Stomach smooth muscle (tissue), 2 donors: ENCODE measurements around the gene CHN2.

Experiments
- H3K27ac ChIP-seq: one replicate; pipeline ENCODE4 v1.7.0; 2013; ENCODE audit warnings: mild to moderate bottlenecking, low read length, inconsistent platforms
- H3K27me3 ChIP-seq, 2 donors: one replicate each; pipeline ENCODE4 v1.7.0; 2013; ENCODE audit warnings: low read length in 2 of 2; ENCODE audit not compliant: insufficient read depth in 2 of 2, control insufficient read depth in 1 of 2
- H3K36me3 ChIP-seq, 2 donors: one replicate each; pipeline ENCODE4 v1.7.0; 2013; ENCODE audit warnings: low read length in 2 of 2; ENCODE audit not compliant: control insufficient read depth in 2 of 2, insufficient read depth in 2 of 2
- H3K4me1 ChIP-seq: one replicate; pipeline ENCODE4 v1.7.0; 2013; ENCODE audit warnings: low read length; ENCODE audit not compliant: control insufficient read depth, insufficient read depth
- H3K4me3 ChIP-seq, 2 donors: one replicate each; pipeline ENCODE4 v1.7.0; 2013; ENCODE audit warnings: low read length in 2 of 2
- H3K9ac ChIP-seq, 2 donors: one replicate each; pipeline ENCODE4 v1.7.0; 2013; ENCODE audit warnings: low read length in 2 of 2, mild to moderate bottlenecking in 1 of 2
- H3K9me3 ChIP-seq, 2 donors: one replicate each; pipeline ENCODE4 v1.7.0; 2013; ENCODE audit warnings: low read length in 2 of 2; ENCODE audit not compliant: control insufficient read depth in 2 of 2
- donor health status: healthy.
- donor health status: Pancreatic carcinoma.

CHN2 gene

GRCh38 chr7:29454464-29454863 lies 259.9 kb downstream of the CHN2 start:
- Histone ChIP-seq H3K36me3 (no peaks in the 10 kb centered on the region), H3K9me3 (no peaks in the 10 kb centered on the region), H3K4me1 (no peaks in the 10 kb centered on the region), H3K9ac (no peak overlapping the region), H3K27ac (no peak overlapping the region), H3K27me3 (no peaks in the 10 kb centered on the region), H3K4me3 (no peak overlapping the region)

DNA sequence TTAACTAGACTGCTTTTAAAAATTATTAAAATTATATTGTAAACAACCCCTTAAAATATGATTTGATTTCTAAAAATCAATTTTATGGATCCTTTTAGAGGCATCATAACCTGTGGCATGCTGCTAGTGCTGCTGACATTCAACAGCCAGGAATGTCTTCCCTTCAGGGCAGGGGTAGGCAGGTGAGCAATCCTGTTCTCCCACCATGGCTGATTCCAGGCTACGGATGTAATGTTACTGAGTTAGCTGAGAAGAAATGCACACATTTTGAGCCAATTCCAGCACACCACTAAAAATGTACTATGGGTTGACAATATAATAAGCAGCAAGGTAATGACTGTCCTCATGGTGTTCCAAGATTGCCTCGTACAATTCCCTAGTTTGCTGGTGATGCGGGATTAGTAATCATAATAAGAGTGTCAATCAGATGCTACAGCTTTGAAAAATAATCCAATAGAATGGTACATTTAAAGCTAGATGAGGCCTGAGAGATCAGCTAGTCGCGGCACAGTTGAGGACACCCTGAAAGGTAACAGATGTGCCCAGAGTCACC lies 260.4 kb downstream of the CHN2 start:
- no peaks in the 10 kb centered on the region for H3K36me3 ChIP-seq
- no peaks in the 10 kb centered on the region for H3K9me3 ChIP-seq
- H3K27ac ChIP-seq: no peak overlapping the region
- H3K4me1 ChIP-seq: no peaks in the 10 kb centered on the region
- H3K9ac ChIP-seq: no peak overlapping the region
- no peaks in the 10 kb centered on the region for H3K27me3 ChIP-seq
- no peak overlapping the region for H3K4me3 ChIP-seq

DNA sequence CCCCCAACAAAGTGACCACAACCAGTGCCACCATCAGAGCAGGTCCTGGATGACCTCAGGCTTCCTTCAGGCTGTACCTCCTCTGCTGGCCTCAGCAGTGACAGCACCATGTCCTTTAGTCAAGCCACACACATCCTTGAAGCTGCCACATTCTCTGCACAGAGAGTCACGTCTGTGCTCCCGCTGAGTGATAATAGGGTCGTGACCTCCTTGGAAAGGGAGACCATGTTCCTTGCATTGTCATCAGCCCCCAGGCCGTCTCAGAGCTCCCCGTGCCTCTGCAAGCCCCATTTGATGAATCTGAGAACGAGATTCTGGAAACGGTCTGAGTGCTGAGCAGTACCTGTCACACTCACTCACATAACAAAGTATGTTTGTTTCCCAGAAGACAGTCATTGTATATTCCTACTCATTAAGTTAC lies 262.6 kb downstream of the CHN2 start:
- Histone ChIP-seq H3K27me3 (no peaks in the 10 kb centered on the region), H3K4me1 (no peaks in the 10 kb centered on the region), H3K4me3 (no peak overlapping the region), H3K9ac (no peak overlapping the region), H3K27ac (no peak overlapping the region), H3K36me3 (no peaks in the 10 kb centered on the region), H3K9me3 (no peaks in the 10 kb centered on the region)

- Histone ChIP-seq H3K9ac (no peak overlapping the region), H3K27me3 (no peaks in the 10 kb centered on the region), H3K9me3 (no peaks in the 10 kb centered on the region), H3K36me3 (no peaks in the 10 kb centered on the region), H3K4me1 (no peaks in the 10 kb centered on the region), H3K4me3 (no peak overlapping the region), H3K27ac (no peak overlapping the region)
Observed at GRCh38 chr7:29457565-29458011, 263.0 kb downstream of the CHN2 start.

- no peaks in the 10 kb centered on the region for H3K9me3 ChIP-seq
- H3K4me1 ChIP-seq: no peaks in the 10 kb centered on the region
- H3K9ac ChIP-seq: no peak overlapping the region
- no peaks in the 10 kb centered on the region for H3K36me3 ChIP-seq
- no peak overlapping the region for H3K4me3 ChIP-seq
- no peak overlapping the region for H3K27ac ChIP-seq
- H3K27me3 ChIP-seq: no peaks in the 10 kb centered on the region
Observed at GRCh38 chr7:29458933-29459332, 264.4 kb downstream of the CHN2 start.

- Histone ChIP-seq H3K9me3 (no peaks in the 10 kb centered on the region), H3K27ac (no peak overlapping the region), H3K4me3 (no peak overlapping the region), H3K4me1 (no peaks in the 10 kb centered on the region), H3K27me3 (no peaks in the 10 kb centered on the region), H3K9ac (no peak overlapping the region), H3K36me3 (no peaks in the 10 kb centered on the region)
Observed at GRCh38 chr7:29459589-29459988, 265.0 kb downstream of the CHN2 start.

DNA sequence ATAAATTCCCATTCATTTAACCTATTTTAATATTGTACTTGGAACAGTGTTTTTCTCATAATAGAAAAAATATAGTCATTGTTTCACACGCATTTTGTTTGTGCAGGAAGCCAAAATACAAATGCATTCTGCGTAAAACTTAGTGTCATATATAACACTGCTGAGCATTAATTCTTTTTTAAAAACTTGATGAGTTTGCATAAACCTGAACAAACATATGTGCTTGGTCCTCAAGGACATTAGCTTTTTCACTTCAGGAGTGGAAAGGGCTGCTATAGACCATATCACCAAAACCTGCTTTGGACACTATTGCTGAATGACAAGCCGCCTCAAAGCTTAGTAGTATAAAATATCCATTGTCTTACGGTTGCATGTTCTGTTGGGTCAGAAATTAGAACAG lies 267.4 kb downstream of the CHN2 start:
- Histone ChIP-seq H3K9ac (no peak overlapping the region), H3K9me3 (no peaks in the 10 kb centered on the region), H3K27ac (no peak overlapping the region), H3K4me3 (no peak overlapping the region), H3K27me3 (no peaks in the 10 kb centered on the region), H3K36me3 (no peaks in the 10 kb centered on the region), H3K4me1 (no peaks in the 10 kb centered on the region)

DNA sequence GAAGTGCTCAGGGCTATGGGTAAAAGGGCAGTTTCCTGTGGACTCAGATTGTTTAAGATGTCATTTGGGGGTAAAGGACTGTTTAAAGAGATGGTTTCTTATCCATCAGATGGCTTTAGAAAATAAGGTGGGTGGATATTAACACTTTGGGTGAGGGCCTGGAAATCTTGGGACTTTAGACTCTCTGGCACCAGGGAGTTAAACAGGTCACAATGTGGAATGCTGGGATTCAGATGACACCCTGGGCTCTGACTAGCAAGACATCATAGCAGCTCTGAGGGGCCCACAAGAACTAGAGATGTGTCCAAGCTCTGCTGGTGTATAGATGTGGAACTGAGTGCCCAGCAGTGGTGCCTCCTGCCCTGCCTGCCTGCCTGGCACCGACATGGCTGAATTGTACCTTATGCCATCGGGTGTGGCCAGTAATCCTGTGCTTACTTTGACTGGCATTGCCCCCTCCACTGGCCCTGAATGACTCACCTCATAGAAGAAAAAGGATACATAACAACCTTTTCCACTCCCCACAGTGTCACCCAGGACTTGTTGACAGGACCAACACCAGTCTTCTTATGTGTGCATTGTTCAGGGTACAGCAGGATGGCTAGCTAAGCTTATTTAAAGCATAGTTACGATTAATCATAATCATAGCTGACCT lies 269.1 kb downstream of the CHN2 start:
- Histone ChIP-seq H3K36me3 (no peaks in the 10 kb centered on the region), H3K4me3 (no peak overlapping the region), H3K9ac (no peak overlapping the region), H3K4me1 (no peaks in the 10 kb centered on the region), H3K27me3 (no peaks in the 10 kb centered on the region), H3K9me3 (no peaks in the 10 kb centered on the region), H3K27ac (no peak overlapping the region)

GRCh38 chr7:29464753-29465152 lies 270.2 kb downstream of the CHN2 start:
- Histone ChIP-seq H3K27ac (no peak overlapping the region), H3K27me3 (peaks cover 0 to 2% of the 10 kb centered on the region in 2 donors), H3K4me3 (no peak overlapping the region), H3K9me3 (no peaks in the 10 kb centered on the region), H3K4me1 (no peaks in the 10 kb centered on the region), H3K36me3 (no peaks in the 10 kb centered on the region), H3K9ac (no peak overlapping the region)

DNA sequence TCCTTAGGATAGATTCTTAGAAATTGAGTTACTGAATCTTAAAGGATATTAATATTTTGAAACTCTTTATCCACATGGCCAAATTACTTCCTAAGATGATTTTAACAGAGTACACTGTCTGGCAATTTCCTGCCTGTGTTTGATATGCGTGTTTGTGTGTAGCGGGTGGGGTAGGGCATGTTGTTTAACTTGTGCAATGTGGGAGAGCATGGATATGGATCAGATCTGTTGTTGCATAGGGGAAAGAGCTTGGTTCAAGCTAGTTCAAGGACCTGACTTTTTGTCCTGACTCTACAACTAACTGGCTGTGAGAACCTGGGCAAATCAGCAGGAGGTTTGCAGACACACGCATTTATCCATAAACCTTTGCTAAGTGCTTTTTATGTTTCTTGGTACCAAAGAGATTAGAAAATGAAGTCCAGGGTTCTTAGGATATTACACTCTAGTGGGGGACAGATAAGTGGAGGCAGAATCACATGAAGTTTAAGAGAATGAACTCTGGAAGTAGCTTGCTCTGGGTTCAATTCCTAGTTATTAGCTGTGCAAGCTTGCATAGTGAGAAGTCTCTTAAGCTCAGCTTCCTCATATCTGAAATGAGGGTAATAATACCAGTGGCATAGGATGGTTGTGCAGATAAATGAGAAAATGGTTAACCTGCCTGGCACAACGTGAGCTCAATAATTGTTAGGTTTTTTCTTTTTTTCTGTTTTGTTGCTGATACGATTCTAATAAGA lies 272.8 kb downstream of the CHN2 start:
- H3K4me3 ChIP-seq: no peak overlapping the region
- no peaks in the 10 kb centered on the region for H3K36me3 ChIP-seq
- H3K27me3 ChIP-seq: peaks cover 0 to 2% of the 10 kb centered on the region in 2 donors
- H3K9ac ChIP-seq: no peak overlapping the region
- no peak overlapping the region for H3K27ac ChIP-seq
- no peaks in the 10 kb centered on the region for H3K4me1 ChIP-seq
- no peaks in the 10 kb centered on the region for H3K9me3 ChIP-seq

GRCh38 chr7:29468196-29468595 lies 273.6 kb downstream of the CHN2 start:
- H3K27ac ChIP-seq: no peak overlapping the region
- no peaks in the 10 kb centered on the region for H3K36me3 ChIP-seq
- no peak overlapping the region for H3K9ac ChIP-seq
- H3K4me1 ChIP-seq: no peaks in the 10 kb centered on the region
- no peaks in the 10 kb centered on the region for H3K9me3 ChIP-seq
- H3K27me3 ChIP-seq: peaks cover 0 to 2% of the 10 kb centered on the region in 2 donors
- no peak overlapping the region for H3K4me3 ChIP-seq
